GM21737 (cell line): ENCODE measurements around the gene VWA5B1.

Experiments used
- ATAC-seq: cut with Tn5 transposase; IDR thresholded peaks from one replicate; pipeline ENCODE4 v1.9.1; 2021; ENCODE audit warnings: mild to moderate bottlenecking, moderate library complexity; ENCODE audit not compliant: unreplicated experiment

The VWA5B1 gene

GRCh38 chr1:20322081-20322824, 31.6 kb downstream of the VWA5B1 start:
- ATAC-seq = peak; percentile 75

- ATAC-seq = no peak
These were observed 32.3 kb downstream of the VWA5B1 start for GRCh38 chr1:20322825-20323612.

GRCh38 chr1:20323613-20323920, 32.9 kb downstream of the VWA5B1 start:
- ATAC-seq = no peak

GRCh38 chr1:20324704-20325406, 34.2 kb downstream of the VWA5B1 start:
- no peak for ATAC-seq

GRCh38 chr1:20325407-20325843, 34.8 kb downstream of the VWA5B1 start:
- ATAC-seq = no peak

GRCh38 chr1:20325844-20326420, 35.3 kb downstream of the VWA5B1 start:
- no peak for ATAC-seq

- no peak for ATAC-seq
These were observed 36.8 kb downstream of the VWA5B1 start for GRCh38 chr1:20327467-20327866.

GRCh38 chr1:20328201-20328600, 37.5 kb downstream of the VWA5B1 start:
- no peak for ATAC-seq

- ATAC-seq = no peak
These were observed 39.3 kb downstream of the VWA5B1 start for GRCh38 chr1:20329793-20330542.

- no peak for ATAC-seq
These were observed 43.4 kb downstream of the VWA5B1 start for GRCh38 chr1:20334103-20334502.

GRCh38 chr1:20336105-20336605, 45.5 kb downstream of the VWA5B1 start:
- no peak for ATAC-seq

GRCh38 chr1:20337581-20337980, 46.9 kb downstream of the VWA5B1 start:
- no peak for ATAC-seq

GRCh38 chr1:20339811-20340457, 49.3 kb downstream of the VWA5B1 start:
- ATAC-seq = no peak

- ATAC-seq = no peak
These were observed 51.8 kb downstream of the VWA5B1 start for GRCh38 chr1:20342294-20343148.

GRCh38 chr1:20343149-20343937, 52.7 kb downstream of the VWA5B1 start:
- no peak for ATAC-seq

GRCh38 chr1:20343938-20344302, 53.2 kb downstream of the VWA5B1 start:
- no peak for ATAC-seq

- no peak for ATAC-seq
These were observed 54.1 kb downstream of the VWA5B1 start for GRCh38 chr1:20344738-20345137.

GRCh38 chr1:20345419-20345818, 54.7 kb downstream of the VWA5B1 start:
- no peak for ATAC-seq
